K562 (cell line): ENCODE data around the gene PGM2. TPM values are rescaled to one million over a fixed set of nuclear protein-coding genes. Genes with fewer than 3 reads are reported as not detected.

Experiments used
- BRD9 ChIP-seq: fragments of 450-650 bp; IDR thresholded peaks from 2 replicates; pipeline ENCODE4 v1.6.1; 2018; ENCODE audit warnings: low read depth; ENCODE audit not compliant: partially characterized antibody
- E2F5 ChIP-seq: sonication (generic); formaldehyde crosslinking; IDR thresholded peaks from 2 replicates; pipeline ENCODE4 v1.8.0; 2022; ENCODE audit warnings: mild to moderate bottlenecking, missing genetic modification reagents
- ETS1 ChIP-seq: conservative IDR thresholded peaks from 2 replicates; pipeline ENCODE4 v1.6.1; 2011; ENCODE audit warnings: low read depth, mild to moderate bottlenecking, low read length; ENCODE audit not compliant: control insufficient read depth
- GABPB1 ChIP-seq: sonication (generic); formaldehyde crosslinking; IDR thresholded peaks from 2 replicates; pipeline ENCODE4 v1.8.0; 2022; ENCODE audit warnings: mild to moderate bottlenecking, missing genetic modification reagents
- JUND ChIP-seq, 2 experiments: IDR thresholded peaks; 2 replicates in 1 of 2; 3 replicates in 1 of 2; pipeline ENCODE4 v1.6.1; 2011; ENCODE audit warnings: borderline replicate concordance in 2 of 2, low read depth in 2 of 2, low read length in 2 of 2, improper control_type of control experiment in 1 of 2, missing biosample characterization in 1 of 2, missing genetic modification characterization in 1 of 2, missing genetic modification reagents in 1 of 2
- MXD1 ChIP-seq: fragments of 250-450 bp; sonication (Bioruptor Pico); IDR thresholded peaks from 2 replicates; pipeline ENCODE4 v1.8.0; 2021; ENCODE audit warnings: borderline replicate concordance, mild to moderate bottlenecking, moderate library complexity; ENCODE audit not compliant: poor library complexity, severe bottlenecking
- NEUROD1 ChIP-seq: fragments of 150-350 bp; IDR thresholded peaks from 2 replicates; pipeline ENCODE4 v1.6.1; 2014; ENCODE audit warnings: borderline replicate concordance, low read length, low read depth; ENCODE audit not compliant: partially characterized antibody
- PHF8 ChIP-seq: fragments of 200-600 bp; sonication (generic); IDR thresholded peaks from 2 replicates; pipeline ENCODE4 v1.6.1; 2012; ENCODE audit warnings: mixed run types, mild to moderate bottlenecking, inconsistent platforms, low read length, moderate library complexity, borderline replicate concordance
- RB1 ChIP-seq: fragments of 450-650 bp; IDR thresholded peaks from 2 replicates; pipeline ENCODE4 v1.6.1; 2017; ENCODE audit warnings: low read depth, mild to moderate bottlenecking
- TBP ChIP-seq: optimal IDR thresholded peaks from 2 replicates; pipeline ENCODE3; 2011; ENCODE audit warnings: low read depth, low read length, improper control_type of control experiment
- TEAD4 ChIP-seq, 2 experiments: sonication (generic) in 1 of 2; formaldehyde crosslinking in 1 of 2; IDR thresholded peaks; 2 replicates each; pipeline versions ENCODE4 v1.6.1 to v1.8.0; 2012 to 2022; ENCODE audit warnings: borderline replicate concordance in 1 of 2, inconsistent platforms in 1 of 2, low read length in 1 of 2, mild to moderate bottlenecking in 1 of 2, missing genetic modification reagents in 1 of 2
- TOE1 ChIP-seq, 2 experiments: fragments of 450-650 bp in 1 of 2; sonication (generic) in 1 of 2; formaldehyde crosslinking in 1 of 2; IDR thresholded peaks; 2 replicates each; pipeline versions ENCODE4 v1.7.1 to v1.8.0; 2016 to 2022; ENCODE audit warnings: borderline replicate concordance in 2 of 2, mild to moderate bottlenecking in 2 of 2, antibody characterized with exemption in 1 of 2, inconsistent platforms in 1 of 2, low read depth in 1 of 2, missing genetic modification reagents in 1 of 2, moderate library complexity in 1 of 2
- ZBTB17 ChIP-seq: fragments of 450-650 bp; formaldehyde crosslinking; IDR thresholded peaks from 2 replicates; pipeline ENCODE4 v1.4.0; 2020; ENCODE audit warnings: mild to moderate bottlenecking
- ZBTB33 ChIP-seq: sonication (generic); formaldehyde crosslinking; IDR thresholded peaks from 2 replicates; pipeline ENCODE4 v1.8.1; 2023; ENCODE audit warnings: mild to moderate bottlenecking, missing genetic modification reagents
- ZMIZ1 ChIP-seq, 2 experiments: fragments of 150-350 bp in 1 of 2; IDR thresholded peaks; 2 replicates each; pipeline ENCODE4 v1.6.1; 2012 to 2016; ENCODE audit warnings: low read depth in 2 of 2, low read length in 2 of 2, mild to moderate bottlenecking in 1 of 2, moderate library complexity in 1 of 2
- polyA plus RNA-seq, 8 experiments: library from polyadenylated mRNA; depleted of rRNA in 4 of 8; stranded (reverse) in 5 of 8; unstranded in 3 of 8; fragments of >200 nt; fragmentation: Nextera tagmentation in 2 of 8; fragmentation: Illumina TruSeq in 1 of 8; extraction: Ambion mirVana in 2 of 8; extraction: Trizol in 1 of 8; gene quantifications; 2 replicates each; pipeline versions ENCODE4 v1.2.1 to v1.2.3, GENCODE V29; 2011 to 2014; ENCODE audit warnings: inconsistent platforms in 1 of 8, missing spikeins in 1 of 8
- total RNA-seq, 7 experiments: library from RNA; depleted of rRNA in 6 of 7; stranded (reverse); fragments of >200 nt in 6 of 7; fragmentation: Illumina TruSeq in 2 of 7; extraction: Trizol in 2 of 7; gene quantifications; 2 replicates each; pipeline versions ENCODE4 v1.2.1 to v1.2.3, GENCODE V29; 2011 to 2021; ENCODE audit warnings: low replicate concordance in 1 of 7

PGM2 gene
- total and polyA plus RNA-seq, 9 of the 15 experiments (the other 6 are each of a cell fraction or from before 2014, with no cell fraction given) = 15.2 to 77.3 (median 51.4) TPM

- TF ChIP-seq JUND (IDR thresholded peaks at IDR 0.05; ENCODE audit: borderline replicate concordance, low read depth, low read length) = peak; percentile 55; the same call in 1 of the 2 replicates
- TF ChIP-seq JUND (tag; IDR thresholded peaks at IDR 0.05; ENCODE audit: borderline replicate concordance, low read depth, low read length) = no peak; the same call in 2 of the 3 replicates
- TF ChIP-seq BRD9 = peak; percentile 23
- no peak for TF ChIP-seq TEAD4 (IDR thresholded peaks at IDR 0.05; ENCODE audit: low read length)
- TF ChIP-seq TEAD4 (CRISPR knock-in tag; IDR thresholded peaks at IDR 0.05; ENCODE audit: borderline replicate concordance) = no peak
- TF ChIP-seq PHF8 = peak; percentile 97
- peak; percentile 75 for TF ChIP-seq TBP
- peak; percentile 82 for TF ChIP-seq ZBTB17
- TF ChIP-seq E2F5 (CRISPR knock-in tag) = peak; percentile 73; the same call in 1 of the 2 replicates
- peak; percentile 48; the same call in 1 of the 2 replicates for TF ChIP-seq GABPB1 (CRISPR knock-in tag)
- peak; percentile 69 for TF ChIP-seq RB1
- TF ChIP-seq TOE1 (IDR thresholded peaks at IDR 0.05; ENCODE audit: borderline replicate concordance) = 0 out of 2 replicates have a peak, but pooled peaks have one; percentile 26
- 0 out of 2 replicates have a peak, but pooled peaks have one; percentile 63 for TF ChIP-seq TOE1 (CRISPR knock-in tag; IDR thresholded peaks at IDR 0.05; ENCODE audit: borderline replicate concordance, low read depth)
- peak in 1 of 2 experiments; percentile 12; a peak in 1 of 4 replicates for TF ChIP-seq ZMIZ1 (IDR thresholded peaks at IDR 0.05; ENCODE audit: low read depth in 2 of 2, low read length in 2 of 2)
- peak; percentile 60 for TF ChIP-seq NEUROD1
- TF ChIP-seq ETS1 = peak; percentile 24; the same call in 1 of the 2 replicates
- no peak for TF ChIP-seq MXD1 (CRISPR knock-in tag)
- TF ChIP-seq ZBTB33 = peak; percentile 56; the same call in 1 of the 2 replicates
These were observed at the start of gene PGM2 (continued) for GRCh38 chr4:37826295-37827029.
